Keratinocyte (primary cell): ENCODE results near the gene B3GAT1. TPM values are rescaled to one million over a fixed set of nuclear protein-coding genes. Genes with fewer than 3 reads are reported as not detected.

Experiments used
- DNase-seq: peaks from one replicate; pipeline ENCODE4 v3.0.0-alpha.2; 2011; ENCODE audit warnings: low read depth, missing footprints, low spot score
- FAIRE-seq: peaks from 2 replicates; lab custom pipeline; 2011; peaks lifted over from hg19 to GRCh38; lab: Jason Lieb, UNC
- H2AFZ ChIP-seq: 2 replicates; pipeline ENCODE4 v1.6.0; 2012; ENCODE audit warnings: low read length, control low read depth, inconsistent platforms; ENCODE audit not compliant: control insufficient read depth
- H3K27ac ChIP-seq: 2 replicates; pipeline ENCODE4 v1.5.1; 2011; ENCODE audit warnings: low read length; ENCODE audit not compliant: control insufficient read depth, insufficient read depth
- H3K27me3 ChIP-seq: 3 replicates; pipeline ENCODE4 v1.6.0; 2011; ENCODE audit warnings: low read length; ENCODE audit not compliant: control insufficient read depth, insufficient read depth; ENCODE audit errors: extremely low read depth
- H3K36me3 ChIP-seq, 2 experiments: 2 replicates in 1 of 2; 3 replicates in 1 of 2; pipeline ENCODE4 v1.5.1; 2011; ENCODE audit warnings: low read length in 2 of 2, mild to moderate bottlenecking in 1 of 2; ENCODE audit not compliant: control insufficient read depth in 2 of 2, insufficient read depth in 2 of 2; ENCODE audit errors: extremely low read depth in 1 of 2
- H3K4me1 ChIP-seq: 3 replicates; pipeline ENCODE4 v1.5.1; 2011; ENCODE audit warnings: low read length; ENCODE audit not compliant: control insufficient read depth, insufficient read depth; ENCODE audit errors: extremely low read depth
- H3K4me2 ChIP-seq: 3 replicates; pipeline ENCODE4 v1.6.0; 2011; ENCODE audit warnings: low read depth, low read length; ENCODE audit not compliant: control insufficient read depth, insufficient read depth; ENCODE audit errors: extremely low read depth
- H3K4me3 ChIP-seq, 3 experiments: fragments of 200-600 bp in 1 of 3; sonication (generic) in 1 of 3; 2 replicates in 2 of 3; 3 replicates in 1 of 3; pipeline ENCODE4 v1.5.1; 2011 to 2016; ENCODE audit warnings: low read length in 3 of 3, mild to moderate bottlenecking in 3 of 3, control low read depth in 2 of 3, inconsistent platforms in 1 of 3, low read depth in 1 of 3, mixed read lengths in 1 of 3, mixed run types in 1 of 3, moderate library complexity in 1 of 3; ENCODE audit not compliant: control insufficient read depth in 2 of 3, insufficient read depth in 2 of 3; ENCODE audit errors: extremely low read depth in 1 of 3
- H3K79me2 ChIP-seq: 2 replicates; pipeline ENCODE4 v1.6.0; 2012; ENCODE audit warnings: low read length; ENCODE audit not compliant: control insufficient read depth, insufficient read depth
- H3K9ac ChIP-seq: 3 replicates; pipeline ENCODE4 v1.6.0; 2011; ENCODE audit warnings: low read length; ENCODE audit not compliant: control insufficient read depth, insufficient read depth; ENCODE audit errors: extremely low read depth
- H3K9me1 ChIP-seq: 3 replicates; pipeline ENCODE4 v1.6.0; 2011; ENCODE audit warnings: low read length; ENCODE audit not compliant: control insufficient read depth, insufficient read depth; ENCODE audit errors: extremely low read depth
- H3K9me3 ChIP-seq: 2 replicates; pipeline ENCODE4 v1.5.1; 2012; ENCODE audit warnings: low read depth, low read length; ENCODE audit not compliant: control insufficient read depth
- H4K20me1 ChIP-seq: 3 replicates; pipeline ENCODE4 v1.6.0; 2011; ENCODE audit warnings: low read length; ENCODE audit not compliant: control insufficient read depth, insufficient read depth; ENCODE audit errors: extremely low read depth
- EZH2 ChIP-seq: IDR thresholded peaks from one replicate; pipeline ENCODE4 v1.6.1; 2012; ENCODE audit warnings: inconsistent platforms, mild to moderate bottlenecking, low read length, moderate library complexity
- dilution Hi-C: fragments of 300-500 bp; cut with MboI; formaldehyde crosslinking; loops from one replicate; pipeline ENCODE4 v1.7.0; 2020; ENCODE audit warnings: low sequenced_read_pairs; ENCODE audit not compliant: extremely low pct_ligation_motif_present
- polyA plus RNA-seq, 5 experiments: library from polyadenylated mRNA; depleted of rRNA in 3 of 5; stranded (reverse) in 3 of 5; stranded (forward) in 1 of 5; unstranded in 1 of 5; fragments of >200 nt; gene quantifications; 1 replicate in 1 of 5; 2 replicates in 3 of 5; 3 replicates in 1 of 5; pipeline versions ENCODE4 v1.2.1 to v1.2.3, GENCODE V29; 2011 to 2012; ENCODE audit warnings: missing spikeins in 2 of 5, low read depth in 1 of 5, low replicate concordance in 1 of 5
- TF ChIP-seq, protein P1 (sequence below), 3 experiments: IDR thresholded peaks in 1 of 3; conservative IDR thresholded peaks in 1 of 3; optimal IDR thresholded peaks in 1 of 3; 2 replicates in 2 of 3; 3 replicates in 1 of 3; pipeline versions ENCODE3 to v1.5.1; 2011; ENCODE audit warnings: low read length in 3 of 3, mild to moderate bottlenecking in 3 of 3, moderate library complexity in 2 of 3, control low read depth in 1 of 3, inconsistent platforms in 1 of 3; ENCODE audit not compliant: insufficient read depth in 2 of 3; ENCODE audit errors: extremely low read depth in 1 of 3

Gene B3GAT1
- polyA plus RNA-seq, 1 donor (not counting 4 experiments of a cell fraction or from before 2014, with no cell fraction given), result 0.04 TPM

DNA sequence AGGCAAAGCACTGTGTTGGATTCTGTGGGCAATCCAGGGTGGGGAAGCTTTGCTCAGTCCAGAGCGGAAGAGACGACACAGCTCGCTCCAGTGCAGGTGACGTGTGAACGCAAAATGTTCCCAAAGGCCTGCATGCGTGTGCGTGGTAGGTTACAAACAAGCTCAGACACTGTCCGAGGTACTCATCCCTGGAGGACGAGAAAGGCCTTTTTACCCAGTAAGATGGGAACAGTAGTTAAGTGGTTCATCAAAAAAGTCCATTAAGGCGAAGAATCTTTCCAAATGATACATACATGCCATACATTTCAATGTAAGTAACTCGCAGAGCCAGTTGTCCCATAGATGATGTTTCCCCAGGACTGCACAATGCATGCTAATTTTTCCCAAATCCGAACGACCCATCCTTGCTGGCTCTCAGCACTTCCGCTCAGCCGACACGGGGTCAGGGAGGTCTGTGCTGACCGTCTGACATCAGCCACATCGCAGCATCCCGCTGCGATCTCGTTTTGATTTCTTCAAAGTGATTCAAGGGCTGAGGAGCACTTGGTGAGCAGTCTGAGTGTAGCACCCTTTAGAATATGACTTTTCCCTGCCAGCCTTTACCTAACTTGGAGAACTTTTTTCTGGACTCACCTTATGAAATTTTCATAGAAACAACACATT, 19.0 kb downstream of the B3GAT1 start:
- Histone ChIP-seq H3K4me3 (no peak overlapping the region), H3K36me3 (no peaks in the 10 kb centered on the region), H3K4me1 (no peaks in the 10 kb centered on the region), H3K9me1 (no peaks in the 10 kb centered on the region), H3K27ac (no peak overlapping the region), H3K9me3 (no peaks in the 10 kb centered on the region), H3K9ac (no peak overlapping the region), H3K79me2 (no peaks in the 10 kb centered on the region), H4K20me1 (no peaks in the 10 kb centered on the region), H3K4me2 (no peak overlapping the region), H2AFZ (no peak overlapping the region), H3K27me3 (no peaks in the 10 kb centered on the region)
- FAIRE-seq (no peak), DNase-seq (no peak)
- no peak for TF ChIP-seq EZH2
- TF ChIP-seq, protein P1, sequence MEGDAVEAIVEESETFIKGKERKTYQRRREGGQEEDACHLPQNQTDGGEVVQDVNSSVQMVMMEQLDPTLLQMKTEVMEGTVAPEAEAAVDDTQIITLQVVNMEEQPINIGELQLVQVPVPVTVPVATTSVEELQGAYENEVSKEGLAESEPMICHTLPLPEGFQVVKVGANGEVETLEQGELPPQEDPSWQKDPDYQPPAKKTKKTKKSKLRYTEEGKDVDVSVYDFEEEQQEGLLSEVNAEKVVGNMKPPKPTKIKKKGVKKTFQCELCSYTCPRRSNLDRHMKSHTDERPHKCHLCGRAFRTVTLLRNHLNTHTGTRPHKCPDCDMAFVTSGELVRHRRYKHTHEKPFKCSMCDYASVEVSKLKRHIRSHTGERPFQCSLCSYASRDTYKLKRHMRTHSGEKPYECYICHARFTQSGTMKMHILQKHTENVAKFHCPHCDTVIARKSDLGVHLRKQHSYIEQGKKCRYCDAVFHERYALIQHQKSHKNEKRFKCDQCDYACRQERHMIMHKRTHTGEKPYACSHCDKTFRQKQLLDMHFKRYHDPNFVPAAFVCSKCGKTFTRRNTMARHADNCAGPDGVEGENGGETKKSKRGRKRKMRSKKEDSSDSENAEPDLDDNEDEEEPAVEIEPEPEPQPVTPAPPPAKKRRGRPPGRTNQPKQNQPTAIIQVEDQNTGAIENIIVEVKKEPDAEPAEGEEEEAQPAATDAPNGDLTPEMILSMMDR (optimal IDR thresholded peaks at IDR 0.05 in 1 of 3, IDR thresholded peaks at IDR 0.05 in 1 of 3, conservative IDR thresholded peaks at IDR 0.05 in 1 of 3; ENCODE audit: extremely low read depth in 1 of 3, insufficient read depth in 2 of 3, low read length in 3 of 3), result no peak
- dilution Hi-C loops, result no loop called here

DNA sequence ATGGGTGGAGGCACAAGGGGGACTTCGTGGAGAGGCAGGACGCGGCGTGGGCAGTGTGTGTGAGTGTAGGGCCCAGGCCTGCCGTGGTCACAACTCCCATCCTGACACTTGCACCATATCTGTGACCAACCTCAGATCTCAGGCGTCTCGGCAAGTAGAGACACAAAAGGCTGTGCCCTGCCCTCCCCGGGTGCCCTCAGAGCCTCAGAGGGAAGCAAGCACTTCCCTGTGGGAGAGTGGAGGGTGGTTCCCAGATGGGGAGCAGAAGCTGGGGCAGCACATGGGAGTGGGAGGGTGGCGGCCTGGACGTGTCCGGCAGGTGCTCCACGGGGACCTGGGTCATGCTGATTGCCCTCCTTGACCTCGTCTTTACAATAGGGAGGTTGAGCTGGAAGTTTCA, 20.4 kb downstream of the B3GAT1 start:
- H3K27ac ChIP-seq, result no peak overlapping the region
- no peak overlapping the region for H3K9ac ChIP-seq
- no peak overlapping the region for H3K4me3 ChIP-seq
- H3K27me3 ChIP-seq, result no peaks in the 10 kb centered on the region
- FAIRE-seq, result no peak
- dilution Hi-C loops, result no loop called here
- H3K9me1 ChIP-seq, result no peaks in the 10 kb centered on the region
- no peaks in the 10 kb centered on the region for H3K4me1 ChIP-seq
- H2AFZ ChIP-seq, result no peak overlapping the region
- no peaks in the 10 kb centered on the region for H4K20me1 ChIP-seq
- no peaks in the 10 kb centered on the region for H3K9me3 ChIP-seq
- TF ChIP-seq, protein P1 (optimal IDR thresholded peaks at IDR 0.05 in 1 of 3, IDR thresholded peaks at IDR 0.05 in 1 of 3, conservative IDR thresholded peaks at IDR 0.05 in 1 of 3; ENCODE audit: extremely low read depth in 1 of 3, insufficient read depth in 2 of 3, low read length in 3 of 3), result no peak
- no peak for TF ChIP-seq EZH2
- no peak overlapping the region for H3K4me2 ChIP-seq
- H3K36me3 ChIP-seq, result no peaks in the 10 kb centered on the region
- no peak for DNase-seq
- no peaks in the 10 kb centered on the region for H3K79me2 ChIP-seq
